Right lobe of liver (tissue), 6 donors: ENCODE measurements around the gene F8. TPM values are rescaled to one million over a fixed set of nuclear protein-coding genes. Genes with fewer than 3 reads are reported as not detected.

Experiments used
- ATAC-seq, 4 donors: fragments of 200-7000 bp; cut with Tn5 transposase; one replicate each; pipeline ENCODE4 v1.9.1; 2020; ENCODE audit warnings: mild to moderate bottlenecking in 4 of 4, moderate library complexity in 4 of 4
- DNase-seq, 3 donors: peaks; one replicate each; pipeline ENCODE4 v3.0.0-alpha.2; 2020
- H3K27ac ChIP-seq, 3 donors: fragments of 200-600 bp; one replicate each; pipeline ENCODE4 v1.8.0; 2022
- H3K27me3 ChIP-seq, 2 donors: fragments of 200-600 bp; one replicate each; pipeline ENCODE4 v1.8.0; 2022
- H3K36me3 ChIP-seq, 4 donors: fragments of 200-600 bp; sonication (generic) in 1 of 4; one replicate each; pipeline versions ENCODE4 v1.5.1 to v1.8.0; 2017 to 2022; ENCODE audit warnings: control low read depth in 1 of 4
- H3K4me1 ChIP-seq, 4 donors: fragments of 200-600 bp; sonication (generic) in 1 of 4; one replicate each; pipeline versions ENCODE4 v1.5.1 to v1.8.0; 2017 to 2022; ENCODE audit warnings: control low read depth in 1 of 4
- H3K4me3 ChIP-seq, 3 donors: fragments of 200-600 bp; one replicate each; pipeline ENCODE4 v1.8.0; 2022
- H3K9me3 ChIP-seq, 4 donors: fragments of 200-600 bp; sonication (generic) in 1 of 4; one replicate each; pipeline versions ENCODE4 v1.5.1 to v1.8.0; 2017 to 2022; ENCODE audit warnings: control low read depth in 1 of 4
- CTCF ChIP-seq, 4 donors: fragments of 200-600 bp in 3 of 4; fragments of 450-650 bp in 1 of 4; IDR thresholded peaks; one replicate each; pipeline versions ENCODE4 v1.5.1 to v1.8.0; 2016 to 2022; ENCODE audit warnings: antibody characterized with exemption in 4 of 4, mild to moderate bottlenecking in 2 of 4
- POLR2A ChIP-seq: fragments of 450-650 bp; IDR thresholded peaks from one replicate; pipeline ENCODE4 v1.6.1; 2017; ENCODE audit warnings: antibody characterized with exemption, mild to moderate bottlenecking
- WGBS: methylation state at CpG from one replicate; pipeline ENCODE4 v1.1.6; 2018; ENCODE audit warnings: low coverage, low lambda C conversion rate; ENCODE audit not compliant: insufficient coverage; ENCODE audit errors: missing lambda C conversion rate; 5-methylcytosine and 5-hydroxymethylcytosine counted together
- intact Hi-C, 2 donors: fragments of 100-400 bp; cut with DNase I; formaldehyde crosslinking; loops; one replicate each; pipeline versions ENCODE4 v1.11.2 to v1.14.1; 2022
- total RNA-seq, 6 experiments: library from RNA; depleted of rRNA in 2 of 6; stranded (reverse); fragments of >200 nt in 2 of 6; fragmentation: NEBNext Ultra II Directional in 3 of 6; extraction: Animal tissue kit (Norgen Biotek cat#: 25700) in 3 of 6; gene quantifications; one replicate each; pipeline versions ENCODE4 v1.1.0 to v1.2.4, GENCODE V29; 2016 to 2023
- donor health status: DM: no; HTN: yes; CAD: no.
- donor health status: DM: no; HTN: no; CAD: no.
- donor health status: DM: no; HTN: no; CAD: no.
- donor health status: DM: no; HTN: yes; CAD: no.
- donor health status: DM: no; HTN: yes; CAD: no.

F8 gene
- total RNA-seq, 6 experiments from 2014 or later: 19.4 to 36.2 (median 26.3) TPM

- Histone ChIP-seq H3K27me3 (peaks cover 0 to 8% of the 10 kb centered on the region in 2 donors), H3K4me1 (no peaks in the 10 kb centered on the region), H3K36me3 (no peaks in the 10 kb centered on the region), H3K9me3 (no peaks in the 10 kb centered on the region), H3K4me3 (no peak overlapping the region), H3K27ac (no peak overlapping the region)
- intact Hi-C loops: no loop called here
- TF ChIP-seq POLR2A: no peak
- TF ChIP-seq CTCF (IDR thresholded peaks at IDR 0.05): no peak
- DNase-seq (no peak), ATAC-seq (no peak)
- 21% methylated on average over 1 of the region's 1 CpG for WGBS
These were observed 186.4 kb downstream of the F8 start for GRCh38 chrX:154836163-154836562.

- no peaks in the 10 kb centered on the region for H3K36me3 ChIP-seq
- no peaks in the 10 kb centered on the region for H3K9me3 ChIP-seq
- no peak for ATAC-seq
- H3K27me3 ChIP-seq: peaks cover 0 to 8% of the 10 kb centered on the region in 2 donors
- no peak for TF ChIP-seq CTCF (IDR thresholded peaks at IDR 0.05)
- no peak for TF ChIP-seq POLR2A
- no peak within 1 kb of the TSS for H3K27ac ChIP-seq
- H3K4me1 ChIP-seq: no peaks in the 10 kb centered on the region
- no peak within 1 kb of the TSS for H3K4me3 ChIP-seq
- intact Hi-C loops: no loop called here
- no peak for DNase-seq
- WGBS: 59% methylated on average over 3 of the region's 3 CpGs
These were observed 188.0 kb downstream of the F8 start, which contains the start of gene SMIM9 for GRCh38 chrX:154834562-154834961. Gene SMIM9 (minus strand): TSS chrX:154834662. CDS start chrX:154830856, 3,806 bp downstream.

GRCh38 chrX:154833746-154834274 lies 188.7 kb downstream of the F8 start:
- DNase-seq: no peak
- 56% methylated on average over 3 of the region's 3 CpGs for WGBS

GRCh38 chrX:154829926-154830442 lies 192.5 kb downstream of the F8 start:
- DNase-seq (no peak), ATAC-seq (no peak)
- no peak overlapping the region for H3K4me3 ChIP-seq
- H3K36me3 ChIP-seq: no peaks in the 10 kb centered on the region
- 0% methylated on average over 1 of the region's 1 CpG for WGBS
- TF ChIP-seq POLR2A (no peak), CTCF (IDR thresholded peaks at IDR 0.05) (no peak)
- no peaks in the 10 kb centered on the region for H3K9me3 ChIP-seq
- no peaks in the 10 kb centered on the region for H3K4me1 ChIP-seq
- peaks cover 0 to 8% of the 10 kb centered on the region in 2 donors for H3K27me3 ChIP-seq
- intact Hi-C loops: no loop called here
- no peak overlapping the region for H3K27ac ChIP-seq

More at GRCh38 chrX:154833746-154834274, 188.7 kb downstream of the F8 start:
- intact Hi-C loops: no loop called here
- Histone ChIP-seq H3K4me3 (no peak overlapping the region), H3K27ac (no peak overlapping the region), H3K4me1 (no peaks in the 10 kb centered on the region), H3K9me3 (no peaks in the 10 kb centered on the region), H3K36me3 (no peaks in the 10 kb centered on the region), H3K27me3 (peaks cover 0 to 8% of the 10 kb centered on the region in 2 donors)
- ATAC-seq: no peak
- no peak for TF ChIP-seq CTCF (IDR thresholded peaks at IDR 0.05)
- TF ChIP-seq POLR2A: no peak

- TF ChIP-seq POLR2A: no peak
- no peak for TF ChIP-seq CTCF (IDR thresholded peaks at IDR 0.05)
- DNase-seq (no peak), ATAC-seq (no peak)
- Histone ChIP-seq H3K27ac (no peak overlapping the region), H3K4me3 (no peak overlapping the region), H3K36me3 (no peaks in the 10 kb centered on the region), H3K4me1 (no peaks in the 10 kb centered on the region), H3K27me3 (peaks cover 0 to 8% of the 10 kb centered on the region in 2 donors), H3K9me3 (no peaks in the 10 kb centered on the region)
- intact Hi-C loops: no loop called here
These were observed 193.4 kb downstream of the F8 start for GRCh38 chrX:154829134-154829533.
